H1 (cell line): Measurements from ENCODE around the gene IL16. TPM values are rescaled to one million over a fixed set of nuclear protein-coding genes. Genes with fewer than 3 reads are reported as not detected.

Experiments
- CTCF ChIA-PET: fragments of 300-600 bp; sonication (Branson Sonifier 250); formaldehyde crosslinking; loops from one replicate; lab custom pipeline; 2021; ENCODE audit not compliant: partially characterized antibody; lab: Charles Lee
- POLR2A ChIA-PET: fragments of 300-600 bp; sonication (Branson Sonifier 250); formaldehyde crosslinking; loops from one replicate; lab custom pipeline; 2021; ENCODE audit warnings: inconsistent platforms; ENCODE audit not compliant: partially characterized antibody; lab: Charles Lee
- DNase-seq, 2 experiments: peaks; one replicate each; pipeline versions ENCODE4 v3.0.0 to v3.0.0-alpha.2; 2010 to 2022; ENCODE audit warnings: low spot score in 2 of 2, low read depth in 1 of 2, mixed read lengths in 1 of 2
- FAIRE-seq: peaks from 2 replicates; lab custom pipeline; 2011; peaks lifted over from hg19 to GRCh38; lab: Jason Lieb, UNC
- H2AFZ ChIP-seq: 2 replicates; pipeline ENCODE4 v1.8.1; 2012; ENCODE audit warnings: low read length, inconsistent platforms
- H2AK5ac ChIP-seq: 2 replicates; pipeline ENCODE4 v1.6.1; 2013; ENCODE audit warnings: low read depth, low read length
- H2BK120ac ChIP-seq: replicated peaks from 2 replicates; pipeline ENCODE3; 2013; ENCODE audit warnings: low read depth, low read length, inconsistent platforms
- H2BK12ac ChIP-seq: 2 replicates; pipeline ENCODE4 v1.6.1; 2013; ENCODE audit warnings: low read depth, low read length
- H2BK15ac ChIP-seq: 2 replicates; pipeline ENCODE4 v1.6.1; 2013; ENCODE audit warnings: low read length
- H2BK20ac ChIP-seq: 2 replicates; pipeline ENCODE4 v1.6.1; 2013; ENCODE audit warnings: low read length
- H2BK5ac ChIP-seq: 2 replicates; pipeline ENCODE4 v1.6.1; 2013; ENCODE audit warnings: low read depth, low read length
- H3K14ac ChIP-seq: 2 replicates; pipeline ENCODE4 v1.6.1; 2013; ENCODE audit warnings: inconsistent platforms; ENCODE audit not compliant: insufficient read length
- H3K18ac ChIP-seq: 2 replicates; pipeline ENCODE4 v1.6.1; 2013; ENCODE audit warnings: low read length; ENCODE audit errors: extremely low read depth
- H3K23ac ChIP-seq: 2 replicates; pipeline ENCODE4 v1.6.1; 2013; ENCODE audit warnings: inconsistent platforms; ENCODE audit not compliant: insufficient read length
- H3K23me2 ChIP-seq: 2 replicates; pipeline ENCODE4 v1.6.1; 2013; ENCODE audit warnings: low read depth, low read length
- H3K27ac ChIP-seq: 2 replicates; pipeline ENCODE4 v1.6.1; 2011; ENCODE audit warnings: low read depth, low read length, inconsistent platforms
- H3K27me3 ChIP-seq, 4 experiments: replicated peaks in 1 of 4; 1 replicate in 1 of 4; 2 replicates in 3 of 4; pipeline versions ENCODE4 v1.6.1 to v1.8.1; 2011 to 2013; ENCODE audit warnings: low read length in 3 of 4, mild to moderate bottlenecking in 3 of 4, inconsistent platforms in 2 of 4, mixed read lengths in 2 of 4, moderate library complexity in 1 of 4; ENCODE audit not compliant: control insufficient read depth in 3 of 4, insufficient read depth in 3 of 4; ENCODE audit errors: extremely low read depth in 1 of 4
- H3K36me3 ChIP-seq, 4 experiments: 2 replicates each; pipeline versions ENCODE4 v1.6.1 to v1.8.1; 2011 to 2013; ENCODE audit warnings: mild to moderate bottlenecking in 4 of 4, low read length in 3 of 4, moderate library complexity in 2 of 4, control low read depth in 1 of 4, inconsistent platforms in 1 of 4; ENCODE audit not compliant: insufficient read depth in 4 of 4, control insufficient read depth in 2 of 4
- H3K4ac ChIP-seq: replicated peaks from 2 replicates; pipeline ENCODE3; 2013; ENCODE audit warnings: low read length, low read depth, mixed read lengths, inconsistent platforms; ENCODE audit not compliant: insufficient read length
- H3K4me1 ChIP-seq, 4 experiments: replicated peaks in 1 of 4; 1 replicate in 1 of 4; 2 replicates in 3 of 4; pipeline versions ENCODE4 v1.6.1 to v1.8.1; 2011 to 2013; ENCODE audit warnings: low read length in 3 of 4, inconsistent platforms in 2 of 4, mixed read lengths in 1 of 4; ENCODE audit not compliant: insufficient read depth in 4 of 4, control insufficient read depth in 3 of 4
- H3K4me2 ChIP-seq, 2 experiments: 2 replicates each; pipeline versions ENCODE4 v1.6.1 to v1.8.1; 2011 to 2013; ENCODE audit warnings: low read depth in 2 of 2, low read length in 2 of 2, control low read depth in 1 of 2, inconsistent platforms in 1 of 2, mild to moderate bottlenecking in 1 of 2; ENCODE audit not compliant: insufficient read depth in 1 of 2
- H3K4me3 ChIP-seq, 4 experiments: fragments of 200-600, 300-600 bp in 1 of 4; sonication (generic), shearing (Covaris generic), sonication (Bioruptor Twin) in 1 of 4; 2 replicates each; pipeline versions ENCODE4 v1.5.1 to v1.8.1; 2011 to 2016; ENCODE audit warnings: low read length in 4 of 4, low read depth in 3 of 4, control low read depth in 2 of 4, inconsistent platforms in 2 of 4, mild to moderate bottlenecking in 2 of 4, mixed read lengths in 1 of 4, moderate library complexity in 1 of 4; ENCODE audit not compliant: insufficient read depth in 2 of 4; ENCODE audit errors: extremely low read depth in 1 of 4
- H3K56ac ChIP-seq: replicated peaks from 2 replicates; pipeline ENCODE3; 2013; ENCODE audit warnings: low read depth, mild to moderate bottlenecking, mixed read lengths, low read length, inconsistent platforms; ENCODE audit not compliant: insufficient read length
- H3K79me1 ChIP-seq: 2 replicates; pipeline ENCODE4 v1.6.1; 2013; ENCODE audit warnings: low read depth, low read length, control low read depth
- H3K79me2 ChIP-seq, 2 experiments: 2 replicates each; pipeline versions ENCODE4 v1.6.1 to v1.8.1; 2012 to 2013; ENCODE audit warnings: low read length in 2 of 2, mild to moderate bottlenecking in 2 of 2, inconsistent platforms in 1 of 2; ENCODE audit not compliant: insufficient read depth in 2 of 2, control insufficient read depth in 1 of 2
- H3K9ac ChIP-seq, 4 experiments: replicated peaks in 1 of 4; 1 replicate in 1 of 4; 2 replicates in 3 of 4; pipeline versions ENCODE4 v1.6.1 to v1.8.1; 2011 to 2013; ENCODE audit warnings: low read depth in 3 of 4, low read length in 3 of 4, control low read depth in 2 of 4, mild to moderate bottlenecking in 2 of 4, moderate library complexity in 2 of 4, inconsistent platforms in 1 of 4; ENCODE audit errors: extremely low read depth in 1 of 4
- H3K9me3 ChIP-seq, 2 experiments: 2 replicates each; pipeline versions ENCODE4 v1.6.1 to v1.8.1; 2012 to 2013; ENCODE audit warnings: mild to moderate bottlenecking in 2 of 2, moderate library complexity in 2 of 2, control low read depth in 1 of 2, inconsistent platforms in 1 of 2, low read depth in 1 of 2, low read length in 1 of 2, mixed read lengths in 1 of 2; ENCODE audit not compliant: insufficient read depth in 2 of 2
- H4K20me1 ChIP-seq, 2 experiments: replicated peaks in 1 of 2; 2 replicates each; pipeline versions ENCODE3 to v1.8.1; 2011 to 2013; ENCODE audit warnings: inconsistent platforms in 2 of 2, low read length in 2 of 2, mild to moderate bottlenecking in 1 of 2; ENCODE audit not compliant: insufficient read depth in 2 of 2, control insufficient read depth in 1 of 2
- H4K5ac ChIP-seq: 2 replicates; pipeline ENCODE4 v1.6.1; 2013; ENCODE audit warnings: low read length, low read depth, mixed read lengths, inconsistent platforms; ENCODE audit not compliant: insufficient read length
- H4K8ac ChIP-seq: 2 replicates; pipeline ENCODE4 v1.8.0; 2013; ENCODE audit warnings: mild to moderate bottlenecking, moderate library complexity, low read length, inconsistent platforms; ENCODE audit not compliant: insufficient read depth; ENCODE audit errors: extremely low read depth
- H4K91ac ChIP-seq: replicated peaks from 2 replicates; pipeline ENCODE3; 2013; ENCODE audit warnings: low read length, mixed read lengths, inconsistent platforms; ENCODE audit not compliant: insufficient read length
- POU5F1 ChIP-seq: IDR thresholded peaks from 2 replicates; pipeline ENCODE4 v1.6.1; 2011; ENCODE audit warnings: low read depth, mild to moderate bottlenecking, low read length, moderate library complexity
- SAP30 ChIP-seq: fragments of 300-600 bp; sonication (generic); IDR thresholded peaks from 2 replicates; pipeline ENCODE4 v1.7.1; 2012; ENCODE audit warnings: low read length, moderate library complexity, mild to moderate bottlenecking, inconsistent platforms; ENCODE audit not compliant: insufficient read depth, insufficient replicate concordance
- WGBS, 2 experiments: shearing (Covaris generic) in 1 of 2; methylation state at CpG; one replicate each; pipeline versions ENCODE4 v1.1.6 to v1.1.7; 2013 to 2015; ENCODE audit warnings: low lambda C conversion rate in 2 of 2, mixed read lengths in 2 of 2, inconsistent platforms in 1 of 2, low coverage in 1 of 2, missing lambda C conversion rate in 1 of 2; ENCODE audit not compliant: insufficient replicate concordance in 2 of 2, insufficient coverage in 1 of 2, insufficient read length in 1 of 2; ENCODE audit errors: extremely low coverage in 1 of 2, missing lambda C conversion rate in 1 of 2; 5-methylcytosine and 5-hydroxymethylcytosine counted together
- polyA plus RNA-seq, 7 experiments: library from polyadenylated mRNA; depleted of rRNA in 3 of 7; stranded (reverse) in 5 of 7; unstranded in 2 of 7; fragments of >200 nt in 5 of 7; fragments of 200-250 nt in 2 of 7; gene quantifications; 1 replicate in 5 of 7; 2 replicates in 1 of 7; 4 replicates in 1 of 7; pipeline versions ENCODE4 v1.2.1 to v1.2.3, GENCODE V29; 2011 to 2013; ENCODE audit warnings: missing spikeins in 2 of 7, mixed read lengths in 2 of 7
- total RNA-seq: library from RNA; stranded (reverse); fragmentation: NEBNext Ultra II Directional; extraction: Animal tissue kit (Norgen Biotek cat#: 25700); gene quantifications from 2 replicates; pipeline ENCODE4 v1.2.1, GENCODE V29; 2021

Gene IL16
- total and polyA plus RNA-seq, 2 of the 8 experiments (the other 6 are each of a cell fraction or from before 2014, with no cell fraction given), result 0.03 to 0.09 TPM

- no peaks in the 10 kb centered on the region for H3K36me3 ChIP-seq
- DNase-seq (peak in 1 of 2 experiments; percentile 6), FAIRE-seq (no peak)
- no peak overlapping the region for H4K8ac ChIP-seq
- H4K91ac ChIP-seq, result no peak overlapping the region
- CTCF ChIA-PET, result interaction anchor here (1.4 to 2.7 kb wide), 2 partner anchors 21 to 75 kb away, joined by 3 to 14 read pairs; no protein-coding TSS in a partner anchor
- H3K9ac ChIP-seq, result no peak overlapping the region
- no peak overlapping the region for H2BK20ac ChIP-seq
- H3K79me1 ChIP-seq, result no peaks in the 10 kb centered on the region
- no peaks in the 10 kb centered on the region for H3K79me2 ChIP-seq
- no peaks in the 10 kb centered on the region for H3K4me1 ChIP-seq
- no peaks in the 10 kb centered on the region for H3K9me3 ChIP-seq
- 84% methylated on average over 4 of the region's 4 CpGs; no CpG with 5 or more reads in 1 of the 2 experiments for WGBS, 2 experiments
- no peak overlapping the region for H3K56ac ChIP-seq
- H3K4ac ChIP-seq, result no peak overlapping the region
- no peaks in the 10 kb centered on the region for H3K23me2 ChIP-seq
- H2AK5ac ChIP-seq, result no peak overlapping the region
- H2BK12ac ChIP-seq, result no peak overlapping the region
- no peak overlapping the region for H3K18ac ChIP-seq
- TF ChIP-seq SAP30 (no peak), POU5F1 (no peak)
- H3K4me3 ChIP-seq, result no peak overlapping the region
- H4K20me1 ChIP-seq, result no peaks in the 10 kb centered on the region
- POLR2A ChIA-PET, result no interaction called here
- no peak overlapping the region for H2BK5ac ChIP-seq
- H2BK15ac ChIP-seq, result no peak overlapping the region
- H2AFZ ChIP-seq, result no peak overlapping the region
- no peak overlapping the region for H3K14ac ChIP-seq
- no peak overlapping the region for H3K4me2 ChIP-seq
- no peak overlapping the region for H4K5ac ChIP-seq
- H2BK120ac ChIP-seq, result no peak overlapping the region
- H3K27me3 ChIP-seq, result no peaks in the 10 kb centered on the region
- H3K27ac ChIP-seq, result no peak overlapping the region
- no peak overlapping the region for H3K23ac ChIP-seq
Measured at GRCh38 chr15:81341351-81341750, 144.7 kb downstream of the IL16 start.
